Upper lobe of right lung (tissue), 1 donor: Measurements from ENCODE around the gene ZSCAN31. TPM values are rescaled to one million over a fixed set of nuclear protein-coding genes. Genes with fewer than 3 reads are reported as not detected.
"Not testable (repeated sequence)": the region's sequence is repeated elsewhere in the genome, so short reads cannot be mapped to it uniquely, and the experiment has no call there.

Experiments
- ATAC-seq: fragments of 200-7000 bp; cut with Tn5 transposase; one replicate; pipeline ENCODE4 v1.9.1; 2020; ENCODE audit warnings: mild to moderate bottlenecking, moderate library complexity
- DNase-seq: peaks from one replicate; pipeline ENCODE4 v3.0.0-alpha.2; 2020
- H3K27ac ChIP-seq: fragments of 200-600 bp; one replicate; pipeline ENCODE4 v1.8.0; 2022
- H3K27me3 ChIP-seq: fragments of 200-600 bp; one replicate; pipeline ENCODE4 v1.8.0; 2022; ENCODE audit warnings: mild to moderate bottlenecking
- H3K36me3 ChIP-seq: fragments of 200-600 bp; one replicate; pipeline ENCODE4 v1.8.0; 2022
- H3K4me1 ChIP-seq: fragments of 200-600 bp; one replicate; pipeline ENCODE4 v1.8.0; 2022
- H3K4me3 ChIP-seq: fragments of 200-600 bp; one replicate; pipeline ENCODE4 v1.8.0; 2022; ENCODE audit warnings: mild to moderate bottlenecking
- H3K9me3 ChIP-seq: fragments of 200-600 bp; one replicate; pipeline ENCODE4 v1.8.0; 2022
- CTCF ChIP-seq: fragments of 200-600 bp; IDR thresholded peaks from one replicate; pipeline ENCODE4 v1.8.0; 2022; ENCODE audit warnings: antibody characterized with exemption
- intact Hi-C: fragments of 100-400 bp; cut with DNase I; formaldehyde crosslinking; loops from one replicate; pipeline ENCODE4 v1.11.0; 2022
- total RNA-seq: library from RNA; stranded (reverse); fragmentation: NEBNext Ultra II Directional; extraction: Animal tissue kit (Norgen Biotek cat#: 25700); gene quantifications from one replicate; pipeline ENCODE4 v1.2.1, GENCODE V29; 2021
- donor health status: DM: no; HTN: yes; CAD: no; lungs with severe emphysema.

The ZSCAN31 gene
- total RNA-seq, 1 donor from 2014 or later: 28.5 TPM

GRCh38 chr6:28368522-28368921 lies 32.6 kb upstream of the ZSCAN31 start:
- DNase-seq: no peak
- TF ChIP-seq CTCF: no peak
- H3K27me3 ChIP-seq: no peaks in the 10 kb centered on the region
- H3K4me1 ChIP-seq: no peaks in the 10 kb centered on the region
- H3K27ac ChIP-seq: no peak overlapping the region
- peaks cover 36% of the 10 kb centered on the region for H3K36me3 ChIP-seq
- no peak overlapping the region for H3K4me3 ChIP-seq
- no peaks in the 10 kb centered on the region for H3K9me3 ChIP-seq
- peak; percentile 51 for ATAC-seq
- intact Hi-C loops: no loop called here

- DNase-seq, H3K27me3 ChIP-seq, ATAC-seq, H3K4me1 ChIP-seq, intact Hi-C loops, H3K27ac ChIP-seq, H3K9me3 ChIP-seq, H3K4me3 ChIP-seq: not testable (repeated sequence)
- H3K36me3 ChIP-seq: peaks cover 52% of the 10 kb centered on the region
These were observed 29.6 kb upstream of the ZSCAN31 start for GRCh38 chr6:28365590-28365989.

GRCh38 chr6:28360961-28361360 lies 25.0 kb upstream of the ZSCAN31 start:
- Histone ChIP-seq H3K36me3 (peaks cover 41% of the 10 kb centered on the region), H3K27me3 (no peaks in the 10 kb centered on the region), H3K9me3 (no peaks in the 10 kb centered on the region), H3K4me3 (no peak overlapping the region), H3K4me1 (peaks cover 5% of the 10 kb centered on the region), H3K27ac (no peak overlapping the region)
- ATAC-seq: no peak
- DNase-seq: no peak
- intact Hi-C loops: no loop called here
- no peak for TF ChIP-seq CTCF

- ATAC-seq, H3K4me3 ChIP-seq, DNase-seq, H3K9me3 ChIP-seq, H3K27me3 ChIP-seq, H3K27ac ChIP-seq: not testable (repeated sequence)
- Histone ChIP-seq H3K4me1 (peaks cover 17% of the 10 kb centered on the region), H3K36me3 (peaks cover 27% of the 10 kb centered on the region)
- intact Hi-C loops: loop anchor here (10.0 kb wide), 2 partner anchors 105 to 225 kb away; partner anchors contain the start of genes NKAPL and ZKSCAN4
These were observed 23.6 kb upstream of the ZSCAN31 start for GRCh38 chr6:28359562-28359961.

GRCh38 chr6:28357036-28357435 lies 21.1 kb upstream of the ZSCAN31 start:
- no peaks in the 10 kb centered on the region for H3K9me3 ChIP-seq

GRCh38 chr6:28356666-28357020 lies 20.7 kb upstream of the ZSCAN31 start:
- no peak overlapping the region for H3K4me3 ChIP-seq
- H3K9me3 ChIP-seq: no peaks in the 10 kb centered on the region
- peak overlapping the region; percentile 88 for H3K27ac ChIP-seq
- no peak for TF ChIP-seq CTCF
- intact Hi-C loops: loop anchor here (10.0 kb wide), 2 partner anchors 102 to 222 kb away; partner anchors contain the start of genes NKAPL and ZKSCAN4
- H3K4me1 ChIP-seq: peaks cover 22% of the 10 kb centered on the region
- no peak for ATAC-seq
- H3K36me3 ChIP-seq: peaks cover under 1% of the 10 kb centered on the region
- H3K27me3 ChIP-seq: no peaks in the 10 kb centered on the region
- DNase-seq: no peak

More at GRCh38 chr6:28357036-28357435, 21.1 kb upstream of the ZSCAN31 start:
- peaks cover 20% of the 10 kb centered on the region for H3K4me1 ChIP-seq
- intact Hi-C loops: loop anchor here (10.0 kb wide), 2 partner anchors 102 to 222 kb away; partner anchors contain the start of genes NKAPL and ZKSCAN4
- H3K36me3 ChIP-seq: peaks cover 4% of the 10 kb centered on the region
- H3K27ac ChIP-seq: no peak overlapping the region
- TF ChIP-seq CTCF: no peak
- no peak for ATAC-seq
- H3K4me3 ChIP-seq: no peak overlapping the region
- DNase-seq: no peak
- H3K27me3 ChIP-seq: no peaks in the 10 kb centered on the region
